Tibial nerve (tissue), 4 donors: Measurements from ENCODE around the gene GNGT2. TPM values are rescaled to one million over a fixed set of nuclear protein-coding genes. Genes with fewer than 3 reads are reported as not detected.

Source experiments
- DNase-seq, 2 donors: peaks; one replicate each; pipeline ENCODE4 v3.0.0-alpha.2; 2019; ENCODE audit warnings: low spot score in 2 of 2
- H3K27ac ChIP-seq, 4 donors: fragments of 200-600 bp; sonication (generic) in 3 of 4; one replicate each; pipeline ENCODE4 v1.5.1; 2017 to 2019; ENCODE audit warnings: mild to moderate bottlenecking in 1 of 4
- H3K27me3 ChIP-seq, 2 donors: fragments of 200-600 bp; sonication (generic) in 1 of 2; one replicate each; pipeline versions ENCODE4 v1.5.1 to v1.6.0; 2017 to 2019
- H3K36me3 ChIP-seq, 3 donors: fragments of 200-600 bp; sonication (generic); one replicate each; pipeline ENCODE4 v1.5.1; 2018 to 2019
- H3K4me1 ChIP-seq, 4 donors: fragments of 200-600 bp; sonication (generic) in 3 of 4; one replicate each; pipeline ENCODE4 v1.5.1; 2017 to 2019
- H3K4me3 ChIP-seq, 4 donors: fragments of 200-600 bp; sonication (generic) in 3 of 4; one replicate each; pipeline ENCODE4 v1.5.1; 2017 to 2019; ENCODE audit warnings: mild to moderate bottlenecking in 1 of 4, moderate library complexity in 1 of 4
- H3K9me3 ChIP-seq, 4 donors: fragments of 200-600 bp; sonication (generic) in 3 of 4; one replicate each; pipeline ENCODE4 v1.5.1; 2017 to 2019
- EP300 ChIP-seq, 2 donors: sonication (generic); formaldehyde crosslinking; IDR thresholded peaks; one replicate each; pipeline ENCODE4 v1.6.1; 2017; ENCODE audit warnings: antibody characterized with exemption in 2 of 2, mild to moderate bottlenecking in 1 of 2
- POLR2A ChIP-seq, 2 donors: fragments of 450-650 bp; IDR thresholded peaks; one replicate each; pipeline ENCODE4 v1.6.1; 2017; ENCODE audit warnings: antibody characterized with exemption in 2 of 2, mild to moderate bottlenecking in 2 of 2, moderate library complexity in 2 of 2
- WGBS, 2 donors: methylation state at CpG; one replicate each; pipeline ENCODE4 v1.1.5; 2018; 5-methylcytosine and 5-hydroxymethylcytosine counted together
- total RNA-seq, 4 donors: library from RNA; depleted of rRNA; stranded (reverse); fragments of >200 nt; gene quantifications; one replicate each; pipeline ENCODE4 v1.1.0, GENCODE V29; 2016
- TF ChIP-seq, protein P1 (sequence below), 5 experiments: fragments of 200-600 bp in 3 of 5; fragments of 450-650 bp in 2 of 5; sonication (generic) in 3 of 5; IDR thresholded peaks; one replicate each; pipeline ENCODE4 v1.5.1; 2016 to 2019; ENCODE audit warnings: antibody characterized with exemption in 5 of 5, mild to moderate bottlenecking in 3 of 5, moderate library complexity in 2 of 5

The GNGT2 gene
- total RNA-seq, 4 donors from 2014 or later, result 1.2 TPM; not detected in 3

DNA sequence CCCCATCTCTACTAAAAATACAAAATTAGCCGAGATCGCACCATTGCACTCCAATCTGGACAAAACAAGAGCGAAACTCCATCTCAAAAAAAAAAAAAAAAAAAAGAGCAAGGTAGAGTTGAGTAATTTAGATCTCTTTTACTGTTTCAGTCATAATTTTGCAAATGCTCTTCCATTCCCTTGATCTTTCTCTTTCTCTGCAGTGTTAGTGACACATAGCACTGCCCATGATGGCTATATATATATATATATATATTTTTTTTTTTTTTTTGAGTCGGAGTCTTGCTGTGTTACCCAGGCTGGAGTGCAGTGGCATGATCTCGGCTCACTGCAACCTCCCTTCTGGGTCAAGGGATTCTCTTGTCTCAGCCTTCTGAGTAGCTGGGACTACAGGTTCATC, 32.4 kb upstream of the GNGT2 start:
- peaks cover 0 to under 1% of the 10 kb centered on the region in 2 donors for H3K27me3 ChIP-seq
- no peaks in the 10 kb centered on the region for H3K4me1 ChIP-seq
- no peak overlapping the region for H3K27ac ChIP-seq
- DNase-seq, result no peak
- H3K4me3 ChIP-seq, result no peak overlapping the region
- 94 to 95% methylated on average over 5 of the region's 5 CpGs for WGBS, 2 donors
- H3K9me3 ChIP-seq, result no peaks in the 10 kb centered on the region
- no peaks in the 10 kb centered on the region for H3K36me3 ChIP-seq
- TF ChIP-seq EP300 (IDR thresholded peaks at IDR 0.05) (no peak), POLR2A (IDR thresholded peaks at IDR 0.05) (no peak)
- TF ChIP-seq, protein P1, sequence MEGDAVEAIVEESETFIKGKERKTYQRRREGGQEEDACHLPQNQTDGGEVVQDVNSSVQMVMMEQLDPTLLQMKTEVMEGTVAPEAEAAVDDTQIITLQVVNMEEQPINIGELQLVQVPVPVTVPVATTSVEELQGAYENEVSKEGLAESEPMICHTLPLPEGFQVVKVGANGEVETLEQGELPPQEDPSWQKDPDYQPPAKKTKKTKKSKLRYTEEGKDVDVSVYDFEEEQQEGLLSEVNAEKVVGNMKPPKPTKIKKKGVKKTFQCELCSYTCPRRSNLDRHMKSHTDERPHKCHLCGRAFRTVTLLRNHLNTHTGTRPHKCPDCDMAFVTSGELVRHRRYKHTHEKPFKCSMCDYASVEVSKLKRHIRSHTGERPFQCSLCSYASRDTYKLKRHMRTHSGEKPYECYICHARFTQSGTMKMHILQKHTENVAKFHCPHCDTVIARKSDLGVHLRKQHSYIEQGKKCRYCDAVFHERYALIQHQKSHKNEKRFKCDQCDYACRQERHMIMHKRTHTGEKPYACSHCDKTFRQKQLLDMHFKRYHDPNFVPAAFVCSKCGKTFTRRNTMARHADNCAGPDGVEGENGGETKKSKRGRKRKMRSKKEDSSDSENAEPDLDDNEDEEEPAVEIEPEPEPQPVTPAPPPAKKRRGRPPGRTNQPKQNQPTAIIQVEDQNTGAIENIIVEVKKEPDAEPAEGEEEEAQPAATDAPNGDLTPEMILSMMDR (IDR thresholded peaks at IDR 0.05), result no peak

DNA sequence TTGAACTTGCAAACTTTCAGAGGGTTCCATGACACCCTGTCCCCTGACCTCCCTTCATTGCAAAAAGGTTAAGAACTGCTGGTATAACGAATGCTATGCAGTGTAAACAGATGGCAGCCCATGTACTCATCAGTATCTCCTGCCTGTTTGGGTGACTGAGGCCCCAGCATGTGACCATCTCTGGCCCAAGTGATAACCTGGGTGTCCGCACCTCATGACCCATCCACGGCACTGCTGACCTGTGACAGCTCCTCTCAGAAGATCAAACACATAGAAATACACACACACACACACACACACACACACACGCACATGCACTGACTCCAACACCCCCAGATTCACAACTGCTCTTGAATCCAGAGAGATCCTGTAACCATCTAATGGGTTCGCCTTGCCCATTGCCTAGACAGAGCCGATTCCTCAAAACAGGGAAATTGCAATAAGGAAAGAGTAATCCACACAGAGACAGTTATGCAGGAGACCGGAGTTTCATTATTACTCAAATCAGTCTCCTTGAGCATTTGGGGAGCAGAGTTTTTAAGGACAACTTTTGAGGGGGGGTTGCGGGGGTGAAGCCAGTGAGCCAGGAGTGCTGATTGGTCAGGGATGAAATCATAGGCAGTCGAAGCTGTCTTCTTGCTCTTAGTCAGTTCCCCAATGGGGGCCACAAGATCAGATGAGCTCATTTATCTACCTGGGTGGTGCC, 31.5 kb upstream of the GNGT2 start:
- no peak for DNase-seq
- H3K4me1 ChIP-seq, result no peaks in the 10 kb centered on the region
- H3K4me3 ChIP-seq, result no peak overlapping the region
- peaks cover 0 to 2% of the 10 kb centered on the region in 2 donors for H3K27me3 ChIP-seq
- H3K36me3 ChIP-seq, result no peaks in the 10 kb centered on the region
- 79 to 81% methylated on average over 9 of the region's 9 CpGs for WGBS, 2 donors
- H3K9me3 ChIP-seq, result no peaks in the 10 kb centered on the region
- no peak for TF ChIP-seq POLR2A (IDR thresholded peaks at IDR 0.05)
- TF ChIP-seq, protein P1 (IDR thresholded peaks at IDR 0.05), result no peak
- no peak for TF ChIP-seq EP300 (IDR thresholded peaks at IDR 0.05)
- H3K27ac ChIP-seq, result no peak overlapping the region

DNA sequence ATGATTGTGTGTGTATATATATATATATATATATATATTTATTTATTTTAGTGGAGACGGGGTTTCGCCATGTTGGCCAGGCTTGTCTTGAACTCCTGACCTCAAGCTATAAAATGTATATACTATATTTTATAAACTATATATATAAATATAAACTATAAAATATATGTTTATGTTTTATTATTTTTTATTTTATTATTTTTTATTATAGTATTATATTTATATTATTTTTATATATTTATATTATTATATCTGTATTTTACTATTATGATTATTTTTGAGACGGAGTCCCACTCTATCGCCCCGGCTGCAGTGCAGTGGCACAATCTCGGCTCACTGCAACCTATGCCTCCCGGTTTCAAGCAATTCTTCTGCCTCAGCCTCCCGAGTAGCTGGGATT, 30.7 kb upstream of the GNGT2 start:
- TF ChIP-seq, protein P1 (IDR thresholded peaks at IDR 0.05), result no peak
- no peak for TF ChIP-seq EP300 (IDR thresholded peaks at IDR 0.05)
- H3K9me3 ChIP-seq, result no peaks in the 10 kb centered on the region
- no peaks in the 10 kb centered on the region for H3K4me1 ChIP-seq
- H3K27ac ChIP-seq, result no peak overlapping the region
- DNase-seq, result no peak
- H3K27me3 ChIP-seq, result peaks cover 0 to 7% of the 10 kb centered on the region in 2 donors
- WGBS, 2 donors, result 88 to 91% methylated on average over 8 of the region's 8 CpGs
- no peaks in the 10 kb centered on the region for H3K36me3 ChIP-seq
- H3K4me3 ChIP-seq, result no peak overlapping the region

DNA sequence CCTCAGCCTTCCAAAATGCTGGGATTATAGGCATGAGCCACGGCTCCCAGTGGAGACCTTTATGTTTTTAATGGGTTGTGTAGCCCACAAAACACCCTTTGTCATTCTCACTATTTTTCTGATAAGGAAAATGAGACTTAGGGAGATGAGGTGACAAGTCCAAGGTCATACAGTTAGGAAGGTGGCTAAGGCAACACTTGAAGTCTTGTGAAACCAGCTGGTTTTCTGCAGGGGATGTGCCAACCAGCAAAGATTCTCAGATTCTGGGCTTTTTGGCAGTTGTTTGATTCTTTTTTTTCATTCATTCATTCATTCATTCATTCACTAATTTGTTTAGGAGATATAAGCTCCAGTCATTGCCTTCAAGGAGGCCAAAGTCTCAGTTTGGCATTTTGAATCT, 30.2 kb upstream of the GNGT2 start:
- WGBS, 2 donors, result 43 to 71% methylated on average over 1 of the region's 1 CpG

DNA sequence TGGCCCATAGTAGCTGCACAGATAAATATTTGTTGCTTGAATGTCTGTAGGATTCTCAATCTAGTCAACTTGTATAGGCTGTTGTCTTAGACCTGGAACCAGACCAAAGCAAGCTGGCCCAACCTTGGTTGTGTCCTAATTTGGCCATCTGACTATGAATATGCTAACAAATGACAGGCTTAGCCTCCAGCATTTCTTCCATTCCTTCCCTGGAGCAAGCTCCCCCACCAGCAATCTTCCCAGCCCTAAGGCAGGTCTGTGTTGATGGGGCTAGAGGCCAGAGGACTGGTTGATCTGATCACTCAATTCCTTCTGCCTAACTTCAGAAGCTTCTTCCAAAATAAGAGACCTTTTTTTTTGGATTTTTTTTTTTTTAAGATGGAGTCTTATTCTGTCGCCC, 29.6 kb upstream of the GNGT2 start:
- Histone ChIP-seq H3K27ac (no peak overlapping the region), H3K4me3 (no peak overlapping the region), H3K4me1 (no peaks in the 10 kb centered on the region), H3K36me3 (no peaks in the 10 kb centered on the region), H3K27me3 (peaks cover 0 to 7% of the 10 kb centered on the region in 2 donors), H3K9me3 (no peaks in the 10 kb centered on the region)
- WGBS, 2 donors, result 76 to 83% methylated on average over 1 of the region's 1 CpG
- no peak for DNase-seq
- TF ChIP-seq, protein P1 (IDR thresholded peaks at IDR 0.05), result no peak
- TF ChIP-seq POLR2A (IDR thresholded peaks at IDR 0.05) (no peak), EP300 (IDR thresholded peaks at IDR 0.05) (no peak)

More for the DNA sequence above, 30.2 kb upstream of the GNGT2 start:
- TF ChIP-seq EP300 (IDR thresholded peaks at IDR 0.05) (no peak), POLR2A (IDR thresholded peaks at IDR 0.05) (no peak)
- TF ChIP-seq, protein P1 (IDR thresholded peaks at IDR 0.05), result no peak
- Histone ChIP-seq H3K27ac (no peak overlapping the region), H3K27me3 (peaks cover 0 to 7% of the 10 kb centered on the region in 2 donors), H3K4me3 (no peak overlapping the region), H3K4me1 (no peaks in the 10 kb centered on the region), H3K36me3 (no peaks in the 10 kb centered on the region), H3K9me3 (no peaks in the 10 kb centered on the region)
- DNase-seq, result no peak
